ENCODE data around the gene KCNN4. TPM values are rescaled to one million over a fixed set of nuclear protein-coding genes. Genes with fewer than 3 reads are reported as not detected.

The KCNN4 gene
- total and polyA plus RNA-seq, 2 donors (not counting 3 experiments of a cell fraction or from before 2014, with no cell fraction given), result 0.29 TPM; not detected in 1

GRCh38 chr19:43798026-43798545 is 17.3 kb upstream of the KCNN4 start:
- H3K9me1 ChIP-seq (replicated peaks; ENCODE audit: control insufficient read depth, extremely low read depth, insufficient read depth, low read length), result no peaks in the 10 kb centered on the region
- BruUV-seq (replicated peaks), result no TSS peak
- intact Hi-C loops (cut with micrococcal nuclease), result no loop called here
- FAIRE-seq, result no peak
- POLR2A ChIA-PET, result no interaction called here
- no peak overlapping the region for H3K27ac ChIP-seq (ENCODE audit: insufficient read depth, low read depth, low read length)
- no peak overlapping the region for H3K9ac ChIP-seq (replicated peaks; ENCODE audit: extremely low read depth, insufficient read depth, low read length)
- peaks cover 4 to 8% of the 10 kb centered on the region in 2 experiments for H3K27me3 ChIP-seq (ENCODE audit: control insufficient read depth in 2 of 2, insufficient read depth in 2 of 2, low read length in 2 of 2)
- H4K20me1 ChIP-seq (replicated peaks; ENCODE audit: control insufficient read depth, extremely low read depth, insufficient read depth, low read length), result no peaks in the 10 kb centered on the region
- TF ChIP-seq POLR2A (IDR thresholded peaks at IDR 0.05; ENCODE audit: low read depth, low read length) (no peak), GATA2 (IDR thresholded peaks at IDR 0.05; ENCODE audit: insufficient read depth, insufficient read length, low read depth, low read length) (no peak), MAX (IDR thresholded peaks at IDR 0.05; ENCODE audit: insufficient read depth, insufficient read length) (no peak), EZH2 (IDR thresholded peaks at IDR 0.05; ENCODE audit: borderline replicate concordance, low read depth, low read length, severe bottlenecking) (no peak), POLR2AphosphoS5 (IDR thresholded peaks at IDR 0.05; ENCODE audit: insufficient read depth, low read depth, low read length) (no peak), CTCF (IDR thresholded peaks at IDR 0.05; ENCODE audit: extremely low read depth in 1 of 2, insufficient read depth in 1 of 2, low read depth in 1 of 2, low read length in 2 of 2) (no peak), JUN (IDR thresholded peaks at IDR 0.05; ENCODE audit: borderline replicate concordance, insufficient read depth, insufficient read length, low read depth) (no peak), MYC (IDR thresholded peaks at IDR 0.05; ENCODE audit: low read depth, low read length) (no peak)
- H3K4me1 ChIP-seq (ENCODE audit: control insufficient read depth, extremely low read depth, insufficient read depth, low read length), result peaks cover 13% of the 10 kb centered on the region
- H3K9me3 ChIP-seq (replicated peaks; ENCODE audit: control insufficient read depth, insufficient read depth, low read length), result no peaks in the 10 kb centered on the region
- H3K4me2 ChIP-seq (ENCODE audit: insufficient read depth, low read length), result peak overlapping the region; percentile 55
- DNase-seq (ENCODE audit: low read depth, low spot score), result no peak
- dilution Hi-C loops (cut with MboI; ENCODE audit: extremely low pct_ligation_motif_present, low sequenced_read_pairs), result no loop called here
- H3K36me3 ChIP-seq (ENCODE audit: control insufficient read depth in 2 of 2, extremely low read depth in 1 of 2, insufficient read depth in 2 of 2, low read length in 2 of 2), result no peaks in the 10 kb centered on the region
- CTCF ChIA-PET, result interaction anchor here (0.9 to 3.5 kb wide), 2 partner anchors 11 to 13 kb away, joined by 3 to 19 read pairs; no protein-coding TSS in a partner anchor
- peak overlapping the region; percentile 22 for H2AFZ ChIP-seq (ENCODE audit: low read depth, low read length)
- H3K79me2 ChIP-seq (ENCODE audit: control insufficient read depth, insufficient read depth, low read length), result no peaks in the 10 kb centered on the region
- H3K4me3 ChIP-seq (replicated peaks in 1 of 3; ENCODE audit: insufficient read depth in 1 of 3, low read depth in 1 of 3, low read length in 3 of 3), result peak overlapping the region in 1 of 3 experiments; percentile 21
